Limb (tissue), 2 donors: ENCODE data around the gene NBL1.

Experiments used
- DNase-seq, 2 donors: peaks; one replicate each; pipeline ENCODE4 v3.0.0-alpha.2; 2016; ENCODE audit errors: extremely low spot score in 2 of 2

NBL1 gene

GRCh38 chr1:19696820-19697219 is 52.7 kb downstream of the NBL1 start:
- no peak for DNase-seq

DNA sequence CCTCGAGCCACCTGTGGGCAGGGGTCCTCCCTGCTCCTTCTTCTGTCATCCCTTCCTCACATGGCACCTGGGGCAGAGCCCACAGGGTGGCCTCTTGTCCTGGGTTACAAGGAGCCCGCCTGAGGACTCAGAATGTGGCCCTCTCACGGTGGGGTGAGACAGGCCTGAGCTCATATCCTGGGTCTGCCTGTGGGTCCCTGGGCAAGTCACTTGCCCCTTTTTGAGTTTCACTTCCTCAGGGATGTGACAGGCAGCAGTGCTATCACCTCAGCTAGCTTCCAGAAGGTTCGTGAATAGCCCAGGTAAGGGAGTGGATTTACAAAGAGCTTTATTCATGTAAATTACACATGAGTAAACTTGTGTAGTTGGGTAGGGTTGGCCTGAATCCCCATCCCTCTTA is 54.1 kb downstream of the NBL1 start:
- DNase-seq = no peak

DNA sequence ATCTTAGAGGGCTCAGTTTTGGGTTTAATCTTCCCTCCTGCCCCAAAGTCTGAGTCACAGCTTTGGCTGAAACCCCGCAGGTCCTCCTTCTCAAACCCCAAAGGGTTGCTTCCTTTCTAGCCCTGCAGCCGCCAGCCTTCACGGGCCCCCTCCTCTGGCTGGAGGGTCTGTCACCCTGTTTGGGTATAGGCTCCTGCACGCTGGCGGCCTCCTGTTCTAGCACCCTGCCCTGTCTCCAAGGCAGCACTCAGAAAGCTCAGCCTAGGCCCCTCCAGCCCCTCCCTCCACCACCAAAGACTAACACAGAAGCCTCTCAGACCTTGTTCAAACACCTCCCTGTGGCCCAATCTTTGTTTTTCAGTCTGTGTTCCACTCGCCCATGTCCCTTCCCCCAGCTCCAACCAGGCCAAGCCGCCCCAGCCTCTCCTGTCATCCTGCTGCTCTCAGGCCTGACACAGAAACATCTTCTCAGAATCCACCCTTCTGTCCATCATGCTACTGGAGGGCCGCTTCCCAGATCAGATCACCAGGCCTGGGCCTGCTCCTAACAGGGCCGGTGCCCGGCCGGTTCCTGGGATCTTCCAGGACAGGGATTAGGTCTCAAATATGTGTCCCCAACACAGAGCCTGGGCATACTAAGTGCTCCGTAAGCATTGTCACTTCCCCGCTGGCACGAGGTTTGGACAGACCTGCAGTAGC is 56.1 kb downstream of the NBL1 start:
- DNase-seq = no peak

DNA sequence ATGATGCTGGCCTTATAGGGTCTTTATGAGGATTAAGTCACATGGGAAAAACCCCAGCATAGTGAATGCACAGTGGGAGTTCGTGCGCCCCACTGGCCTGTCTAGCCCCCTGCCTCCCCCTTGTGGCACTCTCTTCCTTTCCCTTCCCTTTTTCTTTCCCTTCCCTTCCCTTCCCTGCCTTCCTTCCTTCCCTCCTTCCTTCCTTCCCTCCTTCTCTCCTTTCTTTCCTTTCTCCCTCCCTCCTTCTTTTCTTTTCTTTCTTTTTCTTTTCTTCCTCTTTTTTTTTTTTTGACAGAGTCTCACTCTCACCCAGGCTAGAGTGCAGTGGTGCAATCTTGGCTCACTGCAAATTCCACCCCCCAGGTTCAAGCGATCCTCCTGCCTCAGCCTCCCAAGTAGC is 59.2 kb downstream of the NBL1 start:
- no peak for DNase-seq

DNA sequence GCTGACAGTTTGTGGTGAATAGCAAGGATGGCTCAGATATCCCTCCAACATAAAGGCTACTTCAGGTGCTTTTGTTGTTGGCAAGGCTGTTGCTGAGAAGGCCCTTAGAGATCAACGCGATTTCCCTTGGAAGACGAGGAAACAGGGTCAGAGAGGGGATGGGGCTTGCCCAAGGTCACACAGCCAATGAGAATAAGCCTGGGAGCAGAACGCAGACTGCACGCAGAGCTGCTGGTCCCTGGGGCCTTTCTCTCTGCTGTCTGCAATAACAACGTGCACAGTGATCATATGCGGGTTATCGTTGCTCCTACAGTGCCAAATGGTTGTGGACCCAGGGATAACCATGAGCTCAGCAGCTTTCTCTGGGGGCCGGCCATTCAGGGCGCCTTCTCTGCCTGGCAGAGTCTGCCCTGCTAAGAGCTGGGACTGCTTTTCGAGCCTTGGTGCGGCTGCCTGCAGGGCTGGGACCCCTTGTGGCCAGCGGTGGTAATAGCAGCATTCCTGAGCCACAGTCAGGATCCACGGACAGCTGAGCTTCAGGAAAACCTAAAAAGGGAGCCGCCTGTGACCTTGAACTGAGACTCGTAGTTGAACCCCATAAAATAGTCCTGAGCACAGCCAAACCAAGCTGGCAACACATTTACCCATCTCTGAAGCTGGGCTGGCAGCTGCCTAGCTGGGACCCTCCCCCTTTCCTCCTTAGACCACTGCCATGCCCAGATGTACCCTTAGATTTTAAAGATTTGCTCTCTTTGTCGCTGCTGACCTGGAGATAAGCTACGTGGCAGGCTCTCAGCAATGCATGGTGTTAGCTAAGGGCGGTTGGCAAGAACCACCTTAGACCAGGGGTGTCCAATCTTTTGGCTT is 60.4 kb downstream of the NBL1 start:
- DNase-seq = peak; percentile 58 to 84

- no peak for DNase-seq
Observed at GRCh38 chr1:19705464-19705863, 61.4 kb downstream of the NBL1 start.

GRCh38 chr1:19706136-19706535 is 62.0 kb downstream of the NBL1 start:
- DNase-seq = no peak
